HG02840 (cell line): Measurements from ENCODE around the gene KCNS1.
"Not testable (repeated sequence)": the region's sequence is repeated elsewhere in the genome, so short reads cannot be mapped to it uniquely, and the experiment has no call there.

ENCODE experiments used
- ATAC-seq: cut with Tn5 transposase; IDR thresholded peaks from one replicate; pipeline ENCODE4 v1.9.1; 2021; ENCODE audit warnings: mild to moderate bottlenecking, moderate library complexity, moderate number of reproducible peaks; ENCODE audit not compliant: unreplicated experiment, low FRiP score

The KCNS1 gene

DNA sequence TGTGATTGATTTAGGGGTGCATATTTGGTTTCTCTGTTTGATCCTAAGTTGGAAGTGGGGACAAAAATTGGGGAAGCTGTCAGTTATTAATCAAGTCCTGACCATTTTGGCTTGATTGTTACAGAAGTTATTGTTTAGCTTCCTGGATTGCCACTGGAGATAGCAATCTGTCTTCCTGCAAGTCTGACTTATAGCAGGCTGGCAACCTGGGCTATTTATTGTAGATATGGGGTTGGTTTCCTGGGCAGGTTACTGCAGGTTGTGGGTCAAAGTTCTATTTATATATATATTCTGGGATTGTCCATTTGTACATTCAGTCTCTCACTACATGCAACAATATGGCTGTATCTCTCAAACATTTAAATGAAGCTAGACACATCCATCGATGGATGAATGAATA, 17.8 kb downstream of the KCNS1 start:
- no peak for ATAC-seq

- no peak for ATAC-seq
These were observed 18.5 kb downstream of the KCNS1 start for GRCh38 chr20:45082468-45082867.

GRCh38 chr20:45080867-45081624, 19.9 kb downstream of the KCNS1 start:
- ATAC-seq: no peak

DNA sequence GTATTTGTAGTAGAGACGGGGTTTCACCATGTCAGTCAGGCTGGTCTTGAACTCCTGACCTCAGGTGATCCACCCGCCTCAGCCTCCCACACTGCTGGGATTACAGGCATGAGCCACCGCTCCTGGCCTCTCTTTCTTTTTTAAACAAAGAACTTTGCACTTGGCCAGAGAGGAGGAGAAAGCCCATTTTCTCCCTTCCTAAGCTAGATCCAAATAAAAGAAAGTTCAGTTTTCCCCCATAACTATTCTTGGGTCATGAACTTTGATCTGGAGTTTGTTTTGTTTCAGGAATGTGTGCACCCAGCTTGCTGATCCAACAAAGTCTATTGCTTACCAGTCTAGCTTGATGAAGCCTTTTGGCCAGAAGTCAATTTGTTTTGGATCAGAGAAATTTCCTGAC, 23.4 kb downstream of the KCNS1 start:
- ATAC-seq: no peak

DNA sequence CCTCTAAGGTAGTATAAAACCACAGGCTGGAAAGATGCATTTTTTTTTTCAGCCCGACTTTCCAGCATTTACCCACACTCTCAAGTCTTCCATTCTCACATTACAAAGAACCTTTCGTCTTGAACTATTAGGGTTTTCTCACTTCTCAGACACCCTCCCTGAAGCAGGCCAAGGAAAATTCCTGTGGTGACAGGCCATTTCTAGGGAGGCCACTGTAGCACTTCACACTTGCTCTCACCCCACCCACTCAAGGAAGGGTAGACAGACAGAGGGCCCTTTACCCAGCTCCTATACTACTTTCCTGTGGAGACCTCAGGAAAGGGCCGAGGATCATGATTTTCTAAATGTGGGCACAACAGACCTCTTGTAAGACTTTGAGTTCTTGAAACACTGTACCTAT, 27.7 kb downstream of the KCNS1 start:
- ATAC-seq: no peak

DNA sequence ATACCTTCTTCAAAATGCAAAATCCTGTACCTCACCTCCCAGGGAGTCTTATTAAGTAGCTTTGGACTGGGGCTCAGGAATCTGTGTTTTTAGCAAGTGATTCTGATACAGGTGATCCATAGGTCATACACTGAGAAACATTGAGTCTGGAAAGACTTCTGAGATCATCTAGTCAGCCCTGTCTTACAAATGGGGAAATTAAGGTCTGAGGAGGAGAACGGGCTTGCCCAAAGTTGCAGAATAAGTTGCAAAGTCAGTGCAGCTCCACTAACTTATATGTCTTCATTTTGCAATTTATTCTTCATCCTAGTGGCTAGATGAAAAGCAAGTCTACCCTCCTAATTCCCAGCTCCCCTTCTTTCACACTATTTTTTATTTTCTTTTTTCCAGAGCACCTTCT, 28.9 kb downstream of the KCNS1 start:
- no peak for ATAC-seq

DNA sequence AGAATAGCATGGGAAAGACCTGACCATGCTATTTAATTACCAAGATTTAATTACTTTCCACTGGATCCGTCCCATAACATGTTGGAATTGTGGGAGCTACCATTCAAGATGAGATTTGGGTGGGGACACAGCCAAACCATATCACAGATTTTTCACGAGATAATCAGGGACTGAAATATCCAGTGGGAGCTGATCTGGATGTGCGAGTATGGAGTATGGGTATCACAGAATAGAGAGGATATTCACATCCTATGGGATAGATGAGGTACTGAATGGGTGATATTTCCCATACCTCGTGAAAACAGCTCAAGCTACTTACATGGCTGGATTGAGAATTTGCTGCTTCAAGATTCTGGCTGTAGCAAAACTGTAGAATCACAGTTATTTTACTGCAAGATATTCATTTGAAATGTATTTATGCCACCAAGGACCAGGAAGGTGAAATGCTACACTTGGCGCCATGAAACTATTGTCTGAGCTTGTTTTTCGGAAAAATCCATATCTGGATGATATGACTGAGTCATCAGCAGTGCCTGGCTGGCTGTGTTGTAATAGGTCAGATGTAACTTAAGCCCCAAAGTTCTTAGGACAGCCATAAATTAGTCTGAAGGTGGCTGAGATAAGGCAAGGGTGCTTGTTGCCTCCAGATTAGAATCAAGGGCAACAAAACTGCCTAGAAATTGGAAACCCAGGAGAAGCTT, 29.8 kb downstream of the KCNS1 start:
- ATAC-seq: no peak

GRCh38 chr20:45069261-45069660, 31.7 kb downstream of the KCNS1 start:
- ATAC-seq: no peak

- no peak for ATAC-seq
These were observed 33.4 kb downstream of the KCNS1 start for GRCh38 chr20:45067558-45067957.

GRCh38 chr20:45067087-45067486, 33.8 kb downstream of the KCNS1 start:
- no peak for ATAC-seq

DNA sequence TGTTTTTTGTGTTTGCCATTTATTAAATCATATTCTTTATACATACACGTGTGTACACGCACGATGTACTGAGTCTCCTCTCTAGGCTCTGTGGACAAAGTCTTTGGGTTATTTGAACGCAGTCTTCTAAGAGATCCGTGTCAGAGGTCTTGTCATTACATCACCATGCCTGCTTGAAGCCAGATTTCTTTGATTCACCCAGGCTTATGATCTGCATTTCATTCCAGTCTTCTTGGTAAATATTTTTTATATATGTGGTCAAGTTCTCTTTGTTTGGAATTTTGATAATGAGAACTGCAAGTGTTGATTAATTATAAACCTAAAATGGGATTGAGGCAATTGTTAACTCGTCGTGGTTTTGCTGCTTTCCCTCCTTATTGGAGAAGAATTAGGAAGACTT, 34.6 kb downstream of the KCNS1 start:
- ATAC-seq: no peak

DNA sequence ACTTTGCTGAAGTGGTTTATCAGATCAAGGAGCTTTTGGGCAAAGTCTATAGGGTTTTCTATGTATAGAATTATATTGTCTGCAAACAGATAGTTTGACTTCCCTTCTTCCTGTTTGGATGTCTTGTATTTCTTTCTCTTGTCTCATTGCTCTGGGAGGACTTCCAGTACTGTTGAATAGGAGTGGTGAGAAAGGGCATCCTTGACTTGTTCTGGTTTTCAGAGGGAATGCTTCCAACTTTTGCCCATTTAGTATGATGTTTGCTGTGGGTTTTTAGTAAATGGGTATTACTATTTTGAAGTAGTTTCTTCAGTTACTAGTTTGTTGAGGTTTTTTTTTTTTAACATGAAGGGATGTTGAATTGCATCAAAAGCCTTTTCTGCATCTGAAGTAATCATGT, 36.1 kb downstream of the KCNS1 start:
- ATAC-seq: no peak

- not testable (repeated sequence) for ATAC-seq
These were observed 37.8 kb downstream of the KCNS1 start for GRCh38 chr20:45063107-45063506.

DNA sequence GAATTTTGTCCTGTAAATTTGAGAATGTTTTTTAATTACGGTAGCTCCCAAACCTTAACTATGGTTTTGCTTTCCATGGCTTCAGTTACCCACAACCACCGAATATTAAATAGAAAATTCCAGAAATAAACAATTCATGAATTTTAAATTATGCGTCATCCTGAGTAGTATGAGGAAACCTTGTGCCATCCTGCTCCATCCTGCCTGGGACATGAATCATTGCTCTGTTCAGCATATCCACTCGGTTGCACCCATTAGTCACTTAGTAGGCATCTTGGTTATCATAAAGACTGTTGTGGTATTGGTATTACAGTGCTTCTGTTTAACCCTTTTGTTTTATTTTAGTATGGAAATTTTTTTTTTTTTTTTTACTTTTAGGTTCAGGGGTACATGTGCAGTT, 39.7 kb downstream of the KCNS1 start:
- ATAC-seq: no peak

- no peak for ATAC-seq
These were observed 40.6 kb downstream of the KCNS1 start for GRCh38 chr20:45060294-45060693.

DNA sequence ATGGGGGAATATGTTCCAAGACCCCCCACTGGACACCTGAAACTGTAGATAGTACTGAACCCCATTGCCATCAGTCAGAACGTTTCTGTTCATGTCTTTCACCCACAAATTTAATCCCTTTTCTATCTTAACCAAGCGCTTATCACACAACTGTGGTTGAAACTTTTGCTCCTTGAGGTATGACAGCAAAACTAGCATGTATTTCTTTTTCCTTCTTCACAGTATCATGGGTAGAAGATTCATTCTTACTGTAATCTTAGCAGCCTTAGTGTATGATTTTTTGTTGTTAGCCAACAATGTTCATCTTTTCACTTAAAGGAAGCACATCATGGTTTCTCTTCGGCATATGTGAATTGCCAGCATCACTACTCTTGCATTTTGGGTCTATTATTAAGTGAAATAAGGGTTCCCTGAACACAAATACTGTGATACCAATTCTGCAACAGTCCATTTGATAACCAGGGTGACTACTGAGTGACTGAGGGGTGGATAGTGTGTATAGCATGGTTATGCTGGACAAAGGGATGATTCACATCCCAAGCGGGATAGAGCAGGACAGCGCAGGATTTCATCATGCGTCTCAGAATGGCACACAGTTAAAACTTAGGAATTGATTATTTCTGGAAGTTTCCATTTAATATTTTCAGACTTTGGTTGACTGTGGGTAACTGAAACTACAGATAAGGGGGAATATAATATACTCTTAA, 41.8 kb downstream of the KCNS1 start:
- ATAC-seq: no peak

GRCh38 chr20:45058168-45058850, 42.6 kb downstream of the KCNS1 start:
- no peak for ATAC-seq

DNA sequence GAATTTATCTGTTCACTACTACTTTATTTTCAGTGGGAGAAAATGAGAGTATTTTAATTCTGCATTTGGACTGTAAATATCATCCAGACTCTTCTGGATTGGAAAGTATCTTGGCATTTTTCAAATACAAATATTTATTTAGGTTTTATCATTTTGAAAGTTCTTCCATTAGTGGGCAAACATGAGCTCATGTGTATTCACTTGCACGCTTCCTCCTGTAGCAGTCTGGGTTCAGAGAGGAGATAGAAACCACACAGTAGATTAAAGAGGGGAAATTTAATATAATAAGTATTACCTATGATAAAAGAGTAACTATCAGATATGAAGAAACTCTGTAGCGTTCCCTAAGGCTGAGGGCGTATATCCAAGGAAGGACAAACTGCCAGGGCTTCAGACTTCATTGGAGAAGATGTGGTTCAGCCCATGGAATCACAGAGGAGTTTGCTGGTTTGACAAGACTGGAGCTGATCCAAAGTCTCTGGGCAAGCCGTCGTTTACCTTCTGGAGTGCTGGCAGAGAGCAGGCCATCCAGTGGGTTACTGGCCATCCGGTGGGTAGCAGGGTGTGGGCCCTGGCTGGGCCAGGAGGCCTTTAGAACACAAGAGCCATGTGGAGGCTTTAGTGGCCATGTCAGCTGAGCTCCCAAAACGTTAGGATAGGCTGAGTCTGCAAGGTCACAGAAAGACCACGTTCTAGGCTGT, 44.3 kb downstream of the KCNS1 start:
- no peak for ATAC-seq

GRCh38 chr20:45055056-45055455, 45.9 kb downstream of the KCNS1 start:
- ATAC-seq: no peak
